ENCODE data around the gene DAPK1. TPM values are rescaled to one million over a fixed set of nuclear protein-coding genes. Genes with fewer than 3 reads are reported as not detected.
"Not testable (repeated sequence)": the region's sequence is repeated elsewhere in the genome, so short reads cannot be mapped to it uniquely, and the experiment has no call there.

The DAPK1 gene
- total RNA-seq, 4 donors from 2014 or later: 14.5 to 28.3 (median 20.7) TPM

DNA sequence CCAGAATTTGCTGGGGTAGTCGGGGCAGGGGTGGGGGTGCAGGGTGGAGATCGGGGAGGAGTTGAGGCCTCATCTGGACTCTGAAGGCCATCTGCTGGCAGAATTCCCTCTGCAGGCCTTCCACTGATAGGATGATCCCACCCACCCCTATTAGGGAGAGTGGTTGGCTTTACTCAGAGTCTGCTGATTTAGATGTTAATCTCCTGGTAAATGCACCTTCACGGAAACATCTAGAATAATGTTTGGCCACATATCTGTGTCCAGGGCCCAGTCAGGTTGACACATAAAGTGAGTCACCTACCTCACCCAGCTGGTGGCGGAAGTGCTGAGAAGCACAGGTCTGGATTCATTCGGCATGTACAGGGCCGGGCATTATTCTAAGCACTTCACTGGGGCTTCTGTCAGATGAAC lies 50.0 kb downstream of the DAPK1 start:
- in situ Hi-C loops (cut with MboI; ENCODE audit: low pct_ligation_motif_present in 1 of 4, low pct_unique_long_range_greater_than_20kb in 1 of 4, low sequenced_read_pairs in 3 of 4): no loop called here
- no peaks in the 10 kb centered on the region for H3K9me3 ChIP-seq
- H3K4me3 ChIP-seq: no peak overlapping the region
- peaks cover 0 to 9% (median 2%) of the 10 kb centered on the region in 4 donors for H3K4me1 ChIP-seq
- TF ChIP-seq EP300 (IDR thresholded peaks at IDR 0.05; ENCODE audit: low read depth) (no peak), POLR2A (IDR thresholded peaks at IDR 0.05) (no peak), POLR2AphosphoS5 (IDR thresholded peaks at IDR 0.05) (no peak), CTCF (IDR thresholded peaks at IDR 0.05) (no peak)
- intact Hi-C loops (cut with DNase I; ENCODE audit: low total_unique reads): no loop called here
- no peaks in the 10 kb centered on the region for H3K27me3 ChIP-seq
- WGBS, 2 donors (ENCODE audit: low coverage in 1 of 2): 40 to 89% methylated on average over 1 to 6 of the region's 6 CpGs
- no peak for DNase-seq
- no peaks in the 10 kb centered on the region for H3K36me3 ChIP-seq
- peak overlapping the region in 1 of 4 donors; percentile 34 for H3K27ac ChIP-seq

- 94% methylated on average over 3 of the region's 3 CpGs; no CpG with 5 or more reads in 1 of the 2 donors for WGBS, 2 donors (ENCODE audit: low coverage in 1 of 2)
- H3K36me3 ChIP-seq: no peaks in the 10 kb centered on the region
- peaks cover 0 to 9% (median 2%) of the 10 kb centered on the region in 4 donors for H3K4me1 ChIP-seq
- no peaks in the 10 kb centered on the region for H3K9me3 ChIP-seq
- H3K27me3 ChIP-seq: no peaks in the 10 kb centered on the region
- H3K27ac ChIP-seq: peak overlapping the region in 1 of 4 donors; percentile 34
- no peak overlapping the region for H3K4me3 ChIP-seq
- DNase-seq: no peak
- in situ Hi-C loops (cut with MboI; ENCODE audit: low pct_ligation_motif_present in 1 of 4, low pct_unique_long_range_greater_than_20kb in 1 of 4, low sequenced_read_pairs in 3 of 4): no loop called here
- TF ChIP-seq CTCF (IDR thresholded peaks at IDR 0.05) (no peak), POLR2A (IDR thresholded peaks at IDR 0.05) (no peak), EP300 (IDR thresholded peaks at IDR 0.05; ENCODE audit: low read depth) (no peak), POLR2AphosphoS5 (IDR thresholded peaks at IDR 0.05) (no peak)
- intact Hi-C loops (cut with DNase I; ENCODE audit: low total_unique reads): no loop called here
Measured at GRCh38 chr9:87548159-87548558, 50.5 kb downstream of the DAPK1 start.

GRCh38 chr9:87549088-87549487 lies 51.4 kb downstream of the DAPK1 start:
- H3K9me3 ChIP-seq; intact Hi-C loops (cut with DNase I; ENCODE audit: low total_unique reads); H3K27me3 ChIP-seq; H3K4me3 ChIP-seq; DNase-seq; H3K36me3 ChIP-seq; in situ Hi-C loops (cut with MboI; ENCODE audit: low pct_ligation_motif_present in 1 of 4, low pct_unique_long_range_greater_than_20kb in 1 of 4, low sequenced_read_pairs in 3 of 4): not testable (repeated sequence)
- H3K4me1 ChIP-seq: peaks cover 0 to 13% (median 2%) of the 10 kb centered on the region in 4 donors
- H3K27ac ChIP-seq: peak overlapping the region in 2 of 4 donors; percentile 51 to 76
- 90 to 94% methylated on average over 2 of the region's 2 CpGs for WGBS, 2 donors (ENCODE audit: low coverage in 1 of 2)

GRCh38 chr9:87549791-87550190 lies 52.1 kb downstream of the DAPK1 start:
- Histone ChIP-seq H3K27me3 (no peaks in the 10 kb centered on the region), H3K27ac (peak overlapping the region in 3 of 4 donors; percentile 51 to 76 (median 53)), H3K4me3 (no peak overlapping the region), H3K9me3 (no peaks in the 10 kb centered on the region), H3K36me3 (no peaks in the 10 kb centered on the region), H3K4me1 (peaks cover 0 to 17% (median 2%) of the 10 kb centered on the region in 4 donors)
- intact Hi-C loops (cut with DNase I; ENCODE audit: low total_unique reads) (no loop called here), in situ Hi-C loops (cut with MboI; ENCODE audit: low pct_ligation_motif_present in 1 of 4, low pct_unique_long_range_greater_than_20kb in 1 of 4, low sequenced_read_pairs in 3 of 4) (no loop called here)
- WGBS, 2 donors (ENCODE audit: low coverage in 1 of 2): 70 to 87% methylated on average over 7 of the region's 7 CpGs
- no peak for TF ChIP-seq POLR2A (IDR thresholded peaks at IDR 0.05)
- TF ChIP-seq CTCF (IDR thresholded peaks at IDR 0.05): no peak
- TF ChIP-seq EP300 (IDR thresholded peaks at IDR 0.05; ENCODE audit: low read depth): no peak
- TF ChIP-seq POLR2AphosphoS5 (IDR thresholded peaks at IDR 0.05): no peak
- DNase-seq: no peak

All from transverse colon (tissue), 4 donors.